GM19467 (cell line): ENCODE data around the gene GJB5.

Source experiments
- ATAC-seq: cut with Tn5 transposase; IDR thresholded peaks from one replicate; pipeline ENCODE4 v1.9.1; 2021; ENCODE audit warnings: mild to moderate bottlenecking, moderate library complexity; ENCODE audit not compliant: unreplicated experiment

The GJB5 gene

DNA sequence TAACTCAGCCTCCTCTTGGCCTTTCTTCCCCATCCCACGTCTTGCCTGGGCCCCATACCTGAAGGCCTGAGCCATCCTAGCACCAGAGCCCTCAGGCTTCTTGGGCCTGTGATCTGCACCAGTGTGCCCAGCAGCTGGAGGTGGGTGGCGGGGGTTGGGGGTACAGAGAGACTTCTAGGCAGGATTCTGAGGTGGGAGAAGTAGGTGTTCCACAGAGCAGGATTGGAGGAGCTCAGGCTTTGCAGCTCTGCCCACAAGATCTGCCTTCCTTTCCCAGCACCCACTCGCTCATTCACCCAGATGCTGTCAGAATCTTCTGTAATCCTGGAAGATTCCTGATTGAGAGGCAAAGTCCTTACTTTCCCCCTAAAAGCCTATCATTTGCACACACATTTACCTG is 10.0 kb upstream of the GJB5 start:
- ATAC-seq: no peak

GRCh38 chr1:34745666-34746065 is 9.2 kb upstream of the GJB5 start:
- no peak for ATAC-seq

- ATAC-seq: no peak
These were observed 8.7 kb upstream of the GJB5 start for GRCh38 chr1:34746101-34746500.

DNA sequence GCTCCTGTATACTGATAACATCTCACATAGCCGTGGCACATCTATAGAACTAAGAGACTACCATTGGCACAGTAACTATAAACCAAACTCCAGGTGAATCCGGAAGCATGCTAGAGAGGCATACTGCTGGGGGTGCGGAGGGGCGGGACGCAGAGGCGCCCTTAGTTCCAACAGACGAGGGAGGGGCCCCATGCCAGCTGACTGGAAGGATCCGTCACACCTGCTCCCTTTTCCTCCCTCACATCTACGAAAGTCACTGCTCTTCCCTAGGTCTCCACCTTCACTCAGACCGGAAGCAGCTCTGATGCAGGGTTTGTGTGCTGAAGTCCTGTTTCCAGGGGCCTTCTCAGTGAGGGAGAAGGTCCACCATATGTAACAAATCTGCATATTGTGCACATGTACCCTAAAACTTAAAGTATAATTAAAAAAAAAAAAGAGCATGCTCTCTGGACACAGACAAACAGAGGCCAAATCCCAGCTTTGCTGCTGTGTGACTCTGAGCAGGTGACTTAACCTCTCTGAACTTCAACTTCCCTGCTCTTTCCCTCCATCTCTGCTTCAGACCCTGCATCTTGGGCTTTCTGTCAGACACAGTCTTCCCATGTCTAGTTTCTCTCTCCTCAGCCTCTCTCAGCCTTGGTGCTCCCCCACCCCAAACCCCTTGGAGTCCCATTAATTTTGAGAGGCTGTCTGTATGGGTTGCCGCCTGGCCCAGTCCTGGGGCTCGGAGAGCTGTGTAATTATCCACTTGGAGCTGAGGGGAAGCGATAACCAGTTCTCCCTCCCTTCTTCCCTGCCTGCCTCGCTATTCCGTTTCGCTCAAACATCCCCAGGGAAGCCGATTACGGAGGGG is 7.8 kb upstream of the GJB5 start:
- ATAC-seq: no peak

- no peak for ATAC-seq
These were observed 7.3 kb upstream of the GJB5 start for GRCh38 chr1:34747638-34747941.

GRCh38 chr1:34749992-34750391 is 4.9 kb upstream of the GJB5 start:
- no peak for ATAC-seq

- ATAC-seq: no peak
These were observed 4.2 kb upstream of the GJB5 start for GRCh38 chr1:34750610-34751009.

GRCh38 chr1:34753163-34753562 is 1.7 kb upstream of the GJB5 start:
- ATAC-seq: no peak

- no peak for ATAC-seq
These were observed 1.1 kb downstream of the GJB5 start for GRCh38 chr1:34755961-34756360.

- ATAC-seq: no peak
These were observed 2.5 kb downstream of the GJB5 start for GRCh38 chr1:34757386-34757785.

DNA sequence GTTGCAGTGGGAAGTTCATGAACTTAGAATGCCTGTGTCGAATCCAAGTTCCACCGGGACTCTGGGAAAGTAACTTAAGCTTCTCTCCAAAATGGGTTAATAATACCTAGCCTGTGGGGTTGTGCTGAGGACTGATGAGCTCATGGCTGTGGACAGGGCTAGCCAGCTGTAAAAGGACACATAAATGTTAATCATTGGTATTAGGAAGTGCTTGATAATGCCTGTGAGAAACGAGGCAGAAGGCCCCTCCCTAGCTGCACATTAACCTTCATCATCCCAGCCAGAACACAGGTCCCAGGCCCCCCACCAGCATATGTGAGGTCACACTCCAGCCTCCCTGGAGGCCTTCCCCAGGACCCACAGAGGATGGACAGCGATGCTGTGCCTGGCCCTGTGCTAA is 3.9 kb downstream of the GJB5 start:
- ATAC-seq: no peak

DNA sequence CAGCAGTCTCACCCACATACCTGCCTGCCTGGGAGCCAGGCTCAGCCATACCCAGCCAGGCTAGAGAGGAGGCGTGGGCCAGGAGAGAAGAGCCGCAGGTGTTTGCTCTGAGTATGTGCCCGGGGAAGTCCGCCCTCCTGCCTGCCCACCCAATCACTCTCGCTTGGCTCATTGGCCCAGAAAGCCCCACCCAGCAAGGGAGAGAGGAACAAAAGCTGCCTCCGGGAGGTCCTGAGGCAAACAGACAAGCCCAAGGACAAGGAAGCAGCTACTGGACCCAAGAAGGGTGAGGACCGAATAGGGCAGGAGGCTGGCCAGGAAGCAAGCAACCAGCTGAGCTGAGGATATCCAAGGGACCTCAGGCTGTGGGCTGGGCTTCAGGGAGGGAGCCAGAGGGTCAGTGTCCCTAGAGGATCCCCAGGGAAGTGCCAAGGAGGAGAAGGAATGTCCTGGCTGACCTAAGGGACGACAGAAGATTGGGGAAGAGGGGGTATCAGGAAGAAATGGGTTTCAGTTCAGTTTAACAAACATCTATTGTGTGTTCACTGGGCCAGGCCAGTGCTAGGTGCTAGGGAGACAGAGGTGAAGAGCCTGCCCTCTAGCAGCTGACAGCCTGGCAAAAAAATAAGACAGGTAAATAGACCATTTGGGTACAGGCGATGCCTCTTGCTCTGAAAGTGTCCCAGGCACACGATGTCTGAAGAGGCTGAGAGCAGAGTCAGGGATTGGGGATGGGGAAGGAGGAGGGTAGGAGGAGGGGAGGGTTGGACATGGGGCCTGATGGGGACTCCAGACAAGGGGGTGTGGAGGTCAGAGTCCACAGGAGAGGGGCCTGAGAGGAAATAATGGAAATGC is 4.9 kb downstream of the GJB5 start, which contains the start of gene GJB4:
TSS of gene GJB4 (plus strand) at position 238 of the 855 bp plus-strand sequence. CDS start 1,515 bp downstream, outside the sequence.
- no peak for ATAC-seq

GRCh38 chr1:34761176-34761761 is 6.4 kb downstream of the GJB5 start:
- ATAC-seq: no peak

GRCh38 chr1:34761776-34762307 is 7.0 kb downstream of the GJB5 start:
- no peak for ATAC-seq

- no peak for ATAC-seq
These were observed 7.8 kb downstream of the GJB5 start for GRCh38 chr1:34762474-34763141.

- no peak for ATAC-seq
These were observed 8.4 kb downstream of the GJB5 start for GRCh38 chr1:34763142-34763781.

DNA sequence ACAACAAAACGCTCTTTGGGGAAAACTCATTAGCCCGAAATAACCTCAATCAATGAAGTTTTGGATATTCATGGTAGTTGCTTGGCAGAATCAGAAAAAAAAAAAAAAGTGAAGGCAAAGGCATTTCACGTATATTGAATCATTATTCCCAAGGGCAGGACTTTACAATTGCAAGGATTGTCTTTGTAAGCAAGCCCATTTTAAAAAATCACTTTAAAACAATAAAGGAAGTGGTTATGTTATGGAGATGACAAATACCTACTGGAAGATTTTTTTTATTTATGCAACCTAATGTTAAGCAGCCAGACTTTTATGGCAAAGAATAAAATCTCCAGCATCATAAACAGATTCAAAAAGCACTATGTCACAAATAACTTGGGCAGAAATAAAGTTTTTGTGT is 14.0 kb downstream of the GJB5 start:
- ATAC-seq: no peak

DNA sequence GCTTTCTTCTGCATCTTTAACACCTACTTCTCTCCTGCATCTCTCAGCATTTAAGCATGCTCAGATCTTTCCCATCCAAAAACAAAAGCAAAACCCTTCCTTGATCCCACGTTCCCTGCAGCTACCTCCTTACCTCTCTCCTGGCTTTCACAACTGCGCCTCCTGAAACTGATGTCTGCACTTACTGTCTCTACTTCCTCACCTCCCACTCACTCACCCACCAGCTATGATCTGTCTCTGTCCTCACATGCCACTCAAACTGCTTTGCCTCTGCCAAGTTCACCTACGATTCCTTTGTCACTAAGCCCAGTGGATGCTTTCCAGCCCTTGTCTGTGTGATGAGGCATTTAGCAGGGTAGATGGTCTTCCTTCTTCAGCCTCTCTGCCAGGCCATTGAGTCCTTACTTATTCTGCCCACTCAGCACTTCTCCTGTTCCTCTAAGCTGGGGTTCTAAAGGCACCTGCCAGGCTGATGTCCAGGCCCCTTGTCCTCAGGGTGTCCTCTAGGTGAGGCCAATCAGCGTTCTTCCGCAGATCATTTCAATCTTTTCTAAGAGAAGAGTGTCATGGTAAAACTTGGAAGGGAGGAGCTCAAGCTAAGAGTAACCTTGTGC is 16.2 kb downstream of the GJB5 start:
- no peak for ATAC-seq

- ATAC-seq: no peak
These were observed 16.9 kb downstream of the GJB5 start for GRCh38 chr1:34771573-34772371.
